H1 (cell line): ENCODE results near the gene DCTN5. TPM values are rescaled to one million over a fixed set of nuclear protein-coding genes. Genes with fewer than 3 reads are reported as not detected.

ENCODE experiments used
- CTCF ChIA-PET: fragments of 300-600 bp; sonication (Branson Sonifier 250); formaldehyde crosslinking; loops from one replicate; lab custom pipeline; 2021; ENCODE audit not compliant: partially characterized antibody; lab: Charles Lee
- POLR2A ChIA-PET: fragments of 300-600 bp; sonication (Branson Sonifier 250); formaldehyde crosslinking; loops from one replicate; lab custom pipeline; 2021; ENCODE audit warnings: inconsistent platforms; ENCODE audit not compliant: partially characterized antibody; lab: Charles Lee
- DNase-seq, 2 experiments: peaks; one replicate each; pipeline versions ENCODE4 v3.0.0 to v3.0.0-alpha.2; 2010 to 2022; ENCODE audit warnings: low spot score in 2 of 2, low read depth in 1 of 2, mixed read lengths in 1 of 2
- FAIRE-seq: peaks from 2 replicates; lab custom pipeline; 2011; peaks lifted over from hg19 to GRCh38; lab: Jason Lieb, UNC
- H2AFZ ChIP-seq: 2 replicates; pipeline ENCODE4 v1.8.1; 2012; ENCODE audit warnings: low read length, inconsistent platforms
- H2AK5ac ChIP-seq: 2 replicates; pipeline ENCODE4 v1.6.1; 2013; ENCODE audit warnings: low read depth, low read length
- H2BK120ac ChIP-seq: replicated peaks from 2 replicates; pipeline ENCODE3; 2013; ENCODE audit warnings: low read depth, low read length, inconsistent platforms
- H2BK12ac ChIP-seq: 2 replicates; pipeline ENCODE4 v1.6.1; 2013; ENCODE audit warnings: low read depth, low read length
- H2BK15ac ChIP-seq: 2 replicates; pipeline ENCODE4 v1.6.1; 2013; ENCODE audit warnings: low read length
- H2BK20ac ChIP-seq: 2 replicates; pipeline ENCODE4 v1.6.1; 2013; ENCODE audit warnings: low read length
- H2BK5ac ChIP-seq: 2 replicates; pipeline ENCODE4 v1.6.1; 2013; ENCODE audit warnings: low read depth, low read length
- H3K14ac ChIP-seq: 2 replicates; pipeline ENCODE4 v1.6.1; 2013; ENCODE audit warnings: inconsistent platforms; ENCODE audit not compliant: insufficient read length
- H3K18ac ChIP-seq: 2 replicates; pipeline ENCODE4 v1.6.1; 2013; ENCODE audit warnings: low read length; ENCODE audit errors: extremely low read depth
- H3K23ac ChIP-seq: 2 replicates; pipeline ENCODE4 v1.6.1; 2013; ENCODE audit warnings: inconsistent platforms; ENCODE audit not compliant: insufficient read length
- H3K23me2 ChIP-seq: 2 replicates; pipeline ENCODE4 v1.6.1; 2013; ENCODE audit warnings: low read depth, low read length
- H3K27ac ChIP-seq: 2 replicates; pipeline ENCODE4 v1.6.1; 2011; ENCODE audit warnings: low read depth, low read length, inconsistent platforms
- H3K27me3 ChIP-seq, 4 experiments: replicated peaks in 1 of 4; 1 replicate in 1 of 4; 2 replicates in 3 of 4; pipeline versions ENCODE4 v1.6.1 to v1.8.1; 2011 to 2013; ENCODE audit warnings: low read length in 3 of 4, mild to moderate bottlenecking in 3 of 4, inconsistent platforms in 2 of 4, mixed read lengths in 2 of 4, moderate library complexity in 1 of 4; ENCODE audit not compliant: control insufficient read depth in 3 of 4, insufficient read depth in 3 of 4; ENCODE audit errors: extremely low read depth in 1 of 4
- H3K36me3 ChIP-seq, 4 experiments: 2 replicates each; pipeline versions ENCODE4 v1.6.1 to v1.8.1; 2011 to 2013; ENCODE audit warnings: mild to moderate bottlenecking in 4 of 4, low read length in 3 of 4, moderate library complexity in 2 of 4, control low read depth in 1 of 4, inconsistent platforms in 1 of 4; ENCODE audit not compliant: insufficient read depth in 4 of 4, control insufficient read depth in 2 of 4
- H3K4ac ChIP-seq: replicated peaks from 2 replicates; pipeline ENCODE3; 2013; ENCODE audit warnings: low read length, low read depth, mixed read lengths, inconsistent platforms; ENCODE audit not compliant: insufficient read length
- H3K4me1 ChIP-seq, 4 experiments: replicated peaks in 1 of 4; 1 replicate in 1 of 4; 2 replicates in 3 of 4; pipeline versions ENCODE4 v1.6.1 to v1.8.1; 2011 to 2013; ENCODE audit warnings: low read length in 3 of 4, inconsistent platforms in 2 of 4, mixed read lengths in 1 of 4; ENCODE audit not compliant: insufficient read depth in 4 of 4, control insufficient read depth in 3 of 4
- H3K4me2 ChIP-seq, 2 experiments: 2 replicates each; pipeline versions ENCODE4 v1.6.1 to v1.8.1; 2011 to 2013; ENCODE audit warnings: low read depth in 2 of 2, low read length in 2 of 2, control low read depth in 1 of 2, inconsistent platforms in 1 of 2, mild to moderate bottlenecking in 1 of 2; ENCODE audit not compliant: insufficient read depth in 1 of 2
- H3K4me3 ChIP-seq, 4 experiments: fragments of 200-600, 300-600 bp in 1 of 4; sonication (generic), shearing (Covaris generic), sonication (Bioruptor Twin) in 1 of 4; 2 replicates each; pipeline versions ENCODE4 v1.5.1 to v1.8.1; 2011 to 2016; ENCODE audit warnings: low read length in 4 of 4, low read depth in 3 of 4, control low read depth in 2 of 4, inconsistent platforms in 2 of 4, mild to moderate bottlenecking in 2 of 4, mixed read lengths in 1 of 4, moderate library complexity in 1 of 4; ENCODE audit not compliant: insufficient read depth in 2 of 4; ENCODE audit errors: extremely low read depth in 1 of 4
- H3K56ac ChIP-seq: replicated peaks from 2 replicates; pipeline ENCODE3; 2013; ENCODE audit warnings: low read depth, mild to moderate bottlenecking, mixed read lengths, low read length, inconsistent platforms; ENCODE audit not compliant: insufficient read length
- H3K79me1 ChIP-seq: 2 replicates; pipeline ENCODE4 v1.6.1; 2013; ENCODE audit warnings: low read depth, low read length, control low read depth
- H3K79me2 ChIP-seq, 2 experiments: 2 replicates each; pipeline versions ENCODE4 v1.6.1 to v1.8.1; 2012 to 2013; ENCODE audit warnings: low read length in 2 of 2, mild to moderate bottlenecking in 2 of 2, inconsistent platforms in 1 of 2; ENCODE audit not compliant: insufficient read depth in 2 of 2, control insufficient read depth in 1 of 2
- H3K9ac ChIP-seq, 4 experiments: replicated peaks in 1 of 4; 1 replicate in 1 of 4; 2 replicates in 3 of 4; pipeline versions ENCODE4 v1.6.1 to v1.8.1; 2011 to 2013; ENCODE audit warnings: low read depth in 3 of 4, low read length in 3 of 4, control low read depth in 2 of 4, mild to moderate bottlenecking in 2 of 4, moderate library complexity in 2 of 4, inconsistent platforms in 1 of 4; ENCODE audit errors: extremely low read depth in 1 of 4
- H3K9me3 ChIP-seq, 2 experiments: 2 replicates each; pipeline versions ENCODE4 v1.6.1 to v1.8.1; 2012 to 2013; ENCODE audit warnings: mild to moderate bottlenecking in 2 of 2, moderate library complexity in 2 of 2, control low read depth in 1 of 2, inconsistent platforms in 1 of 2, low read depth in 1 of 2, low read length in 1 of 2, mixed read lengths in 1 of 2; ENCODE audit not compliant: insufficient read depth in 2 of 2
- H4K20me1 ChIP-seq, 2 experiments: replicated peaks in 1 of 2; 2 replicates each; pipeline versions ENCODE3 to v1.8.1; 2011 to 2013; ENCODE audit warnings: inconsistent platforms in 2 of 2, low read length in 2 of 2, mild to moderate bottlenecking in 1 of 2; ENCODE audit not compliant: insufficient read depth in 2 of 2, control insufficient read depth in 1 of 2
- H4K5ac ChIP-seq: 2 replicates; pipeline ENCODE4 v1.6.1; 2013; ENCODE audit warnings: low read length, low read depth, mixed read lengths, inconsistent platforms; ENCODE audit not compliant: insufficient read length
- H4K8ac ChIP-seq: 2 replicates; pipeline ENCODE4 v1.8.0; 2013; ENCODE audit warnings: mild to moderate bottlenecking, moderate library complexity, low read length, inconsistent platforms; ENCODE audit not compliant: insufficient read depth; ENCODE audit errors: extremely low read depth
- H4K91ac ChIP-seq: replicated peaks from 2 replicates; pipeline ENCODE3; 2013; ENCODE audit warnings: low read length, mixed read lengths, inconsistent platforms; ENCODE audit not compliant: insufficient read length
- ASH2L ChIP-seq: fragments of 200-600, 300-600 bp; sonication (generic); IDR thresholded peaks from one replicate; pipeline ENCODE4 v1.7.1; 2017; ENCODE audit warnings: low read length
- CHD1 ChIP-seq: IDR thresholded peaks from 2 replicates; pipeline ENCODE4 v1.6.1; 2012; ENCODE audit warnings: low read depth, low read length, improper control_type of control experiment
- CREB1 ChIP-seq: IDR thresholded peaks from 2 replicates; pipeline ENCODE4 v1.6.1; 2012; ENCODE audit warnings: inconsistent platforms
- GTF2F1 ChIP-seq: IDR thresholded peaks from 2 replicates; pipeline ENCODE4 v1.6.1; 2012; ENCODE audit warnings: low read depth, low read length, improper control_type of control experiment, borderline replicate concordance
- HDAC6 ChIP-seq: IDR thresholded peaks from one replicate; pipeline ENCODE4 v1.7.1; 2012; ENCODE audit warnings: low read depth, mild to moderate bottlenecking, inconsistent platforms, low read length, moderate library complexity
- POLR2AphosphoS5 ChIP-seq: IDR thresholded peaks from 2 replicates; pipeline ENCODE4 v1.6.1; 2011; ENCODE audit warnings: low read depth, low read length
- POU5F1 ChIP-seq: IDR thresholded peaks from 2 replicates; pipeline ENCODE4 v1.6.1; 2011; ENCODE audit warnings: low read depth, mild to moderate bottlenecking, low read length, moderate library complexity
- RAD21 ChIP-seq, 2 experiments: IDR thresholded peaks in 1 of 2; conservative IDR thresholded peaks in 1 of 2; 2 replicates each; pipeline ENCODE4 v1.6.1; 2011; ENCODE audit warnings: low read depth in 2 of 2, low read length in 2 of 2, improper control_type of control experiment in 1 of 2, inconsistent platforms in 1 of 2, mild to moderate bottlenecking in 1 of 2, moderate library complexity in 1 of 2
- SIRT6 ChIP-seq: IDR thresholded peaks from one replicate; pipeline ENCODE4 v1.7.1; 2012; ENCODE audit warnings: low read length, inconsistent platforms
- TEAD4 ChIP-seq: IDR thresholded peaks from 2 replicates; pipeline ENCODE4 v1.6.1; 2012; ENCODE audit warnings: low read depth, low read length, inconsistent platforms, mixed read lengths
- WGBS, 2 experiments: shearing (Covaris generic) in 1 of 2; methylation state at CpG; one replicate each; pipeline versions ENCODE4 v1.1.6 to v1.1.7; 2013 to 2015; ENCODE audit warnings: low lambda C conversion rate in 2 of 2, mixed read lengths in 2 of 2, inconsistent platforms in 1 of 2, low coverage in 1 of 2, missing lambda C conversion rate in 1 of 2; ENCODE audit not compliant: insufficient replicate concordance in 2 of 2, insufficient coverage in 1 of 2, insufficient read length in 1 of 2; ENCODE audit errors: extremely low coverage in 1 of 2, missing lambda C conversion rate in 1 of 2; 5-methylcytosine and 5-hydroxymethylcytosine counted together
- polyA plus RNA-seq, 7 experiments: library from polyadenylated mRNA; depleted of rRNA in 3 of 7; stranded (reverse) in 5 of 7; unstranded in 2 of 7; fragments of >200 nt in 5 of 7; fragments of 200-250 nt in 2 of 7; gene quantifications; 1 replicate in 5 of 7; 2 replicates in 1 of 7; 4 replicates in 1 of 7; pipeline versions ENCODE4 v1.2.1 to v1.2.3, GENCODE V29; 2011 to 2013; ENCODE audit warnings: missing spikeins in 2 of 7, mixed read lengths in 2 of 7
- total RNA-seq: library from RNA; stranded (reverse); fragmentation: NEBNext Ultra II Directional; extraction: Animal tissue kit (Norgen Biotek cat#: 25700); gene quantifications from 2 replicates; pipeline ENCODE4 v1.2.1, GENCODE V29; 2021
- TF ChIP-seq, protein P1 (sequence below): IDR thresholded peaks from 2 replicates; pipeline ENCODE4 v1.6.1; 2011; ENCODE audit warnings: low read length, improper control_type of control experiment

The DCTN5 gene
- total and polyA plus RNA-seq, 2 of the 8 experiments (the other 6 are each of a cell fraction or from before 2014, with no cell fraction given): 36.0 to 74.0 TPM

DNA sequence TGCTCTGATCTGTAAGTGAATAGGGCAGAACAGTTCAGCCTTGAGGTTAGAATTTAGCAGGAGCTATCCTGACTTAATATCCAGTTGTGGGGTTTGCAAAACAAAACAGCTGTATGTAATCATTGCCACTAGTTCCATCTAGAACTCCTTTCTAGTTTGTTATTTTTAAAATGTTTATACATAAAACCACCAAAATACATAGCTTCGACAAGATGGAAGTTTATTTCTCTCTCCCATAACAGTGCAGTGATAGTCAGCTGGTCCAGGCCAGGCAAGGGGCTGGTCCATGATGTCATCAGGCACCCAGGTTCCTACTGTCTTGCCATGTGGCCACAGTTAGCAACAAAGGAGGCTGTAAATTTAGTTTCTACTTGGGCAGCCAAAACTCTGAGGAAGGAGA, 27.0 kb downstream of the DCTN5 start:
- Histone ChIP-seq H2BK20ac (no peak overlapping the region), H3K18ac (no peak overlapping the region), H3K4me3 (no peak overlapping the region), H3K79me1 (no peaks in the 10 kb centered on the region), H2BK120ac (no peak overlapping the region), H4K91ac (no peak overlapping the region), H3K4ac (no peak overlapping the region), H4K8ac (no peak overlapping the region), H4K5ac (no peak overlapping the region), H3K4me2 (no peak overlapping the region), H2BK15ac (no peak overlapping the region), H3K27ac (no peak overlapping the region), H3K27me3 (no peaks in the 10 kb centered on the region), H3K79me2 (no peaks in the 10 kb centered on the region), H3K23ac (no peak overlapping the region), H3K9ac (no peak overlapping the region), H2AK5ac (no peak overlapping the region), H3K9me3 (no peaks in the 10 kb centered on the region), H3K56ac (no peak overlapping the region), H3K4me1 (no peaks in the 10 kb centered on the region), H2BK5ac (no peak overlapping the region), H3K23me2 (no peaks in the 10 kb centered on the region), H2AFZ (no peak overlapping the region)
- CTCF ChIA-PET: interaction anchor here (1.0 to 2.3 kb wide), 2 partner anchors 10 to 21 kb away, joined by 3 to 20 read pairs; partner anchors contain the start of gene PLK1
- DNase-seq (no peak), FAIRE-seq (no peak)
- WGBS, 2 experiments: 100% methylated on average over 1 of the region's 1 CpG; no CpG with 5 or more reads in 1 of the 2 experiments
- no peak for TF ChIP-seq SIRT6
- TF ChIP-seq POU5F1: no peak
- TF ChIP-seq HDAC6: no peak
- TF ChIP-seq, protein P1, sequence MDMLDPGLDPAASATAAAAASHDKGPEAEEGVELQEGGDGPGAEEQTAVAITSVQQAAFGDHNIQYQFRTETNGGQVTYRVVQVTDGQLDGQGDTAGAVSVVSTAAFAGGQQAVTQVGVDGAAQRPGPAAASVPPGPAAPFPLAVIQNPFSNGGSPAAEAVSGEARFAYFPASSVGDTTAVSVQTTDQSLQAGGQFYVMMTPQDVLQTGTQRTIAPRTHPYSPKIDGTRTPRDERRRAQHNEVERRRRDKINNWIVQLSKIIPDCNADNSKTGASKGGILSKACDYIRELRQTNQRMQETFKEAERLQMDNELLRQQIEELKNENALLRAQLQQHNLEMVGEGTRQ: no peak
- TF ChIP-seq CREB1: no peak
- TF ChIP-seq TEAD4: no peak
- no peak for TF ChIP-seq RAD21 (IDR thresholded peaks at IDR 0.05 in 1 of 2, conservative IDR thresholded peaks at IDR 0.05 in 1 of 2; ENCODE audit: low read depth in 2 of 2, low read length in 2 of 2)
- TF ChIP-seq POLR2AphosphoS5: no peak
- TF ChIP-seq GTF2F1: no peak
- no peak for TF ChIP-seq ASH2L
- TF ChIP-seq CHD1: no peak
- TF ChIP-seq, all 59 proteins: peak for 0
- Histone ChIP-seq H3K14ac (no peak overlapping the region), H4K20me1 (peaks cover 2 to 3% of the 10 kb centered on the region in 2 experiments), H3K36me3 (peaks cover 12 to 62% (median 43%) of the 10 kb centered on the region in 4 experiments), H2BK12ac (no peak overlapping the region)
- POLR2A ChIA-PET: interaction anchor here (3.2 to 4.5 kb wide), 2 partner anchors 9 to 10 kb away, joined by 9 to 23 read pairs; partner anchors contain the start of gene PLK1
